ENCODE measurements around the gene NPAS2.

NPAS2 gene

GRCh38 chr2:100959225-100959880 lies 139.4 kb downstream of the NPAS2 start:
- no peak overlapping the region for H3K27ac ChIP-seq (ENCODE audit: low read depth, low read length)
- H3K23ac ChIP-seq (ENCODE audit: low read length) = no peak overlapping the region
- no peak overlapping the region for H3K18ac ChIP-seq (ENCODE audit: low read length)

GRCh38 chr2:100960688-100961087 lies 140.7 kb downstream of the NPAS2 start:
- no peak overlapping the region for H3K23ac ChIP-seq (ENCODE audit: low read length)
- no peak overlapping the region for H2BK120ac ChIP-seq (ENCODE audit: low read depth, low read length)
- DNase-seq = no peak
- H4K8ac ChIP-seq (ENCODE audit: low read depth, low read length) = no peak overlapping the region
- no peaks in the 10 kb centered on the region for H3K79me1 ChIP-seq (ENCODE audit: low read length)
- H2BK15ac ChIP-seq (replicated peaks; ENCODE audit: low read depth) = no peak overlapping the region
- no peak overlapping the region for H3K18ac ChIP-seq (ENCODE audit: low read length)
- H4K5ac ChIP-seq (ENCODE audit: low read length) = no peak overlapping the region
- no peaks in the 10 kb centered on the region for H3K27me3 ChIP-seq (ENCODE audit: insufficient read depth, low read length, poor library complexity)
- H3K4ac ChIP-seq (ENCODE audit: low read depth, low read length) = no peak overlapping the region
- H3K4me1 ChIP-seq (ENCODE audit: control insufficient read depth, low read depth, low read length) = no peaks in the 10 kb centered on the region
- no peak overlapping the region for H2AK5ac ChIP-seq (ENCODE audit: low read length)
- H3K4me2 ChIP-seq (ENCODE audit: low read length) = no peak overlapping the region
- WGBS (ENCODE audit: extremely low coverage, insufficient coverage, low lambda C conversion rate) = no CpG with 5 or more reads among the region's 4 CpGs
- H3K56ac ChIP-seq (ENCODE audit: low read length) = no peak overlapping the region
- H2BK5ac ChIP-seq (ENCODE audit: low read length) = no peak overlapping the region
- H3K36me3 ChIP-seq (ENCODE audit: control insufficient read depth, insufficient read depth, low read length) = no peaks in the 10 kb centered on the region
- H3K9ac ChIP-seq (ENCODE audit: low read length) = no peak overlapping the region
- no peak overlapping the region for H3K4me3 ChIP-seq (ENCODE audit: low read length)
- no peaks in the 10 kb centered on the region for H3K79me2 ChIP-seq (ENCODE audit: control insufficient read depth, insufficient read depth, low read length)
- no peak overlapping the region for H3K27ac ChIP-seq (ENCODE audit: low read depth, low read length)

More at GRCh38 chr2:100959225-100959880, 139.4 kb downstream of the NPAS2 start:
- no peak overlapping the region for H2AK5ac ChIP-seq (ENCODE audit: low read length)
- H3K79me2 ChIP-seq (ENCODE audit: control insufficient read depth, insufficient read depth, low read length) = no peaks in the 10 kb centered on the region
- no peak overlapping the region for H3K56ac ChIP-seq (ENCODE audit: low read length)
- no peak overlapping the region for H2BK15ac ChIP-seq (replicated peaks; ENCODE audit: low read depth)
- no peak overlapping the region for H3K4ac ChIP-seq (ENCODE audit: low read depth, low read length)
- no peak overlapping the region for H3K4me2 ChIP-seq (ENCODE audit: low read length)
- no peaks in the 10 kb centered on the region for H3K4me1 ChIP-seq (ENCODE audit: control insufficient read depth, low read depth, low read length)
- no peak overlapping the region for H3K9ac ChIP-seq (ENCODE audit: low read length)
- no peaks in the 10 kb centered on the region for H3K27me3 ChIP-seq (ENCODE audit: insufficient read depth, low read length, poor library complexity)
- no peak overlapping the region for H2BK5ac ChIP-seq (ENCODE audit: low read length)
- no peak overlapping the region for H2BK120ac ChIP-seq (ENCODE audit: low read depth, low read length)
- no CpG with 5 or more reads among the region's 6 CpGs for WGBS (ENCODE audit: extremely low coverage, insufficient coverage, low lambda C conversion rate)
- H3K79me1 ChIP-seq (ENCODE audit: low read length) = no peaks in the 10 kb centered on the region
- H3K4me3 ChIP-seq (ENCODE audit: low read length) = no peak overlapping the region
- no peak overlapping the region for H4K8ac ChIP-seq (ENCODE audit: low read depth, low read length)
- no peaks in the 10 kb centered on the region for H3K36me3 ChIP-seq (ENCODE audit: control insufficient read depth, insufficient read depth, low read length)
- DNase-seq = no peak
- no peak overlapping the region for H4K5ac ChIP-seq (ENCODE audit: low read length)

- no peak overlapping the region for H4K5ac ChIP-seq (ENCODE audit: low read length)
These were observed 142.6 kb downstream of the NPAS2 start for GRCh38 chr2:100962366-100963025.

GRCh38 chr2:100963026-100963375 lies 143.1 kb downstream of the NPAS2 start:
- no peak overlapping the region for H3K18ac ChIP-seq (ENCODE audit: low read length)
- no peak overlapping the region for H2BK5ac ChIP-seq (ENCODE audit: low read length)
- H3K27me3 ChIP-seq (ENCODE audit: insufficient read depth, low read length, poor library complexity) = no peaks in the 10 kb centered on the region
- H3K4me3 ChIP-seq (ENCODE audit: low read length) = no peak overlapping the region
- H2BK120ac ChIP-seq (ENCODE audit: low read depth, low read length) = no peak overlapping the region
- H3K79me2 ChIP-seq (ENCODE audit: control insufficient read depth, insufficient read depth, low read length) = no peaks in the 10 kb centered on the region
- H3K27ac ChIP-seq (ENCODE audit: low read depth, low read length) = no peak overlapping the region
- WGBS (ENCODE audit: extremely low coverage, insufficient coverage, low lambda C conversion rate) = no CpG with 5 or more reads among the region's 4 CpGs
- H4K8ac ChIP-seq (ENCODE audit: low read depth, low read length) = no peak overlapping the region
- H2BK15ac ChIP-seq (replicated peaks; ENCODE audit: low read depth) = no peak overlapping the region
- H4K5ac ChIP-seq (ENCODE audit: low read length) = no peak overlapping the region
- no peak overlapping the region for H3K23ac ChIP-seq (ENCODE audit: low read length)
- H3K4ac ChIP-seq (ENCODE audit: low read depth, low read length) = no peak overlapping the region
- no peaks in the 10 kb centered on the region for H3K36me3 ChIP-seq (ENCODE audit: control insufficient read depth, insufficient read depth, low read length)
- no peak overlapping the region for H3K9ac ChIP-seq (ENCODE audit: low read length)
- H3K79me1 ChIP-seq (ENCODE audit: low read length) = no peaks in the 10 kb centered on the region
- no peaks in the 10 kb centered on the region for H3K4me1 ChIP-seq (ENCODE audit: control insufficient read depth, low read depth, low read length)
- H2AK5ac ChIP-seq (ENCODE audit: low read length) = no peak overlapping the region
- no peak overlapping the region for H3K4me2 ChIP-seq (ENCODE audit: low read length)
- no peak for DNase-seq
- H3K56ac ChIP-seq (ENCODE audit: low read length) = no peak overlapping the region

More at GRCh38 chr2:100962366-100963025, 142.6 kb downstream of the NPAS2 start:
- Histone ChIP-seq H3K9ac (ENCODE audit: low read length) (no peak overlapping the region), H2BK120ac (ENCODE audit: low read depth, low read length) (no peak overlapping the region), H3K79me1 (ENCODE audit: low read length) (no peaks in the 10 kb centered on the region), H3K4me3 (ENCODE audit: low read length) (no peak overlapping the region), H3K56ac (ENCODE audit: low read length) (no peak overlapping the region), H3K18ac (ENCODE audit: low read length) (no peak overlapping the region), H3K23ac (ENCODE audit: low read length) (no peak overlapping the region), H3K4me1 (ENCODE audit: control insufficient read depth, low read depth, low read length) (no peaks in the 10 kb centered on the region), H3K4me2 (ENCODE audit: low read length) (no peak overlapping the region), H3K36me3 (ENCODE audit: control insufficient read depth, insufficient read depth, low read length) (no peaks in the 10 kb centered on the region), H3K27ac (ENCODE audit: low read depth, low read length) (no peak overlapping the region), H2BK15ac (replicated peaks; ENCODE audit: low read depth) (no peak overlapping the region), H3K27me3 (ENCODE audit: insufficient read depth, low read length, poor library complexity) (no peaks in the 10 kb centered on the region), H2BK5ac (ENCODE audit: low read length) (no peak overlapping the region), H4K8ac (ENCODE audit: low read depth, low read length) (no peak overlapping the region), H3K79me2 (ENCODE audit: control insufficient read depth, insufficient read depth, low read length) (no peaks in the 10 kb centered on the region), H3K4ac (ENCODE audit: low read depth, low read length) (no peak overlapping the region), H2AK5ac (ENCODE audit: low read length) (no peak overlapping the region)
- no peak for DNase-seq
- no CpG with 5 or more reads among the region's 12 CpGs for WGBS (ENCODE audit: extremely low coverage, insufficient coverage, low lambda C conversion rate)

- no peak overlapping the region for H4K8ac ChIP-seq (ENCODE audit: low read depth, low read length)
- H3K23ac ChIP-seq (ENCODE audit: low read length) = no peak overlapping the region
- no peak for DNase-seq
- no peak overlapping the region for H3K56ac ChIP-seq (ENCODE audit: low read length)
- no peaks in the 10 kb centered on the region for H3K27me3 ChIP-seq (ENCODE audit: insufficient read depth, low read length, poor library complexity)
- no peaks in the 10 kb centered on the region for H3K4me1 ChIP-seq (ENCODE audit: control insufficient read depth, low read depth, low read length)
- no peaks in the 10 kb centered on the region for H3K36me3 ChIP-seq (ENCODE audit: control insufficient read depth, insufficient read depth, low read length)
- H3K79me2 ChIP-seq (ENCODE audit: control insufficient read depth, insufficient read depth, low read length) = no peaks in the 10 kb centered on the region
- no peak overlapping the region for H3K4me3 ChIP-seq (ENCODE audit: low read length)
- no CpG with 5 or more reads among the region's 12 CpGs for WGBS (ENCODE audit: extremely low coverage, insufficient coverage, low lambda C conversion rate)
- H2AK5ac ChIP-seq (ENCODE audit: low read length) = no peak overlapping the region
- H3K79me1 ChIP-seq (ENCODE audit: low read length) = no peaks in the 10 kb centered on the region
- no peak overlapping the region for H2BK120ac ChIP-seq (ENCODE audit: low read depth, low read length)
- H3K4ac ChIP-seq (ENCODE audit: low read depth, low read length) = no peak overlapping the region
- H3K4me2 ChIP-seq (ENCODE audit: low read length) = no peak overlapping the region
- no peak overlapping the region for H2BK5ac ChIP-seq (ENCODE audit: low read length)
- no peak overlapping the region for H3K9ac ChIP-seq (ENCODE audit: low read length)
- no peak overlapping the region for H3K27ac ChIP-seq (ENCODE audit: low read depth, low read length)
- H3K18ac ChIP-seq (ENCODE audit: low read length) = no peak overlapping the region
- no peak overlapping the region for H4K5ac ChIP-seq (ENCODE audit: low read length)
- H2BK15ac ChIP-seq (replicated peaks; ENCODE audit: low read depth) = no peak overlapping the region
These were observed 144.3 kb downstream of the NPAS2 start for GRCh38 chr2:100964222-100964621.

Measured in mesendoderm (in vitro differentiated cells).